Neural crest cell (in vitro differentiated cells): ENCODE results near the gene FAM117B. TPM values are rescaled to one million over a fixed set of nuclear protein-coding genes. Genes with fewer than 3 reads are reported as not detected.

ENCODE experiments used
- DNase-seq: peaks from one replicate; pipeline ENCODE4 v3.0.0; 2021; ENCODE audit warnings: low read depth, mixed read lengths, low spot score
- H3K27ac Mint-ChIP-seq: one replicate; pipeline ENCODE4 v1.8.0; 2021; ENCODE audit warnings: mild to moderate bottlenecking, mixed read lengths; ENCODE audit not compliant: unreplicated experiment
- H3K27me3 Mint-ChIP-seq: 2 replicates; pipeline ENCODE4 v1.8.0; 2021; ENCODE audit warnings: low read depth, mild to moderate bottlenecking, mixed read lengths
- H3K36me3 Mint-ChIP-seq: 2 replicates; pipeline ENCODE4 v1.8.0; 2021; ENCODE audit warnings: low read depth, mild to moderate bottlenecking, mixed read lengths
- H3K4me1 Mint-ChIP-seq: 2 replicates; pipeline ENCODE4 v1.8.0; 2021; ENCODE audit warnings: mixed read lengths
- H3K4me3 Mint-ChIP-seq: one replicate; pipeline ENCODE4 v1.8.0; 2021; ENCODE audit warnings: mild to moderate bottlenecking, mixed read lengths
- H3K9me3 Mint-ChIP-seq: 2 replicates; pipeline ENCODE4 v1.8.0; 2021; ENCODE audit warnings: mixed read lengths
- total RNA-seq: library from RNA; stranded (reverse); gene quantifications from 2 replicates; pipeline ENCODE4 v1.2.1, GENCODE V29; 2021
- TF ChIP-seq, protein P1 (sequence below): fragments of 200-600 bp; sonication (generic); conservative IDR thresholded peaks from 2 replicates; pipeline ENCODE4 v1.5.0; 2021; ENCODE audit warnings: antibody characterized with exemption, mild to moderate bottlenecking

Gene FAM117B
- total RNA-seq, 1 donor from 2014 or later: 22.8 TPM

DNA sequence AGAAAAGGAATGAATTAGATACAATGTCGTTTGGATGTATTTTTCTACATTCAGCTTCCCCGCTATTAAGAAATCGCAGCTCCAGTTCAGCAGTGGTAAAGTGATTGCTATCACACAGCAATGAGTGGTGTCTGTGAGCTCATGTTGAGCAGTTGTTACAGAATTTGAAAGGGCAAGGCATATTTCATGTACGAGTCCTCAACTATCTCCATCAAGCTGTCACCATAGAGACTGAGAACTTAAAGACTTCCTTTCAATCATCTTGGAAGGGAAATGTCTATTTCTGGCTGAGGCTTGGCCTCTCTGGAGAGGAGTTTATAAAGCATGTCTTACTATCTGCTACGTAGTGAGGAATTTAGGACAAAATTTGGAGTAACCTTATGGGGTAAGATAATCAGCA lies 24.4 kb upstream of the FAM117B start:
- H3K4me1 Mint-ChIP-seq: peaks cover 18% of the 10 kb centered on the region
- peaks cover 2% of the 10 kb centered on the region for H3K9me3 Mint-ChIP-seq
- no peak for DNase-seq
- H3K27me3 Mint-ChIP-seq: no peaks in the 10 kb centered on the region
- no peak overlapping the region for H3K27ac Mint-ChIP-seq
- no peaks in the 10 kb centered on the region for H3K36me3 Mint-ChIP-seq
- TF ChIP-seq, protein P1, sequence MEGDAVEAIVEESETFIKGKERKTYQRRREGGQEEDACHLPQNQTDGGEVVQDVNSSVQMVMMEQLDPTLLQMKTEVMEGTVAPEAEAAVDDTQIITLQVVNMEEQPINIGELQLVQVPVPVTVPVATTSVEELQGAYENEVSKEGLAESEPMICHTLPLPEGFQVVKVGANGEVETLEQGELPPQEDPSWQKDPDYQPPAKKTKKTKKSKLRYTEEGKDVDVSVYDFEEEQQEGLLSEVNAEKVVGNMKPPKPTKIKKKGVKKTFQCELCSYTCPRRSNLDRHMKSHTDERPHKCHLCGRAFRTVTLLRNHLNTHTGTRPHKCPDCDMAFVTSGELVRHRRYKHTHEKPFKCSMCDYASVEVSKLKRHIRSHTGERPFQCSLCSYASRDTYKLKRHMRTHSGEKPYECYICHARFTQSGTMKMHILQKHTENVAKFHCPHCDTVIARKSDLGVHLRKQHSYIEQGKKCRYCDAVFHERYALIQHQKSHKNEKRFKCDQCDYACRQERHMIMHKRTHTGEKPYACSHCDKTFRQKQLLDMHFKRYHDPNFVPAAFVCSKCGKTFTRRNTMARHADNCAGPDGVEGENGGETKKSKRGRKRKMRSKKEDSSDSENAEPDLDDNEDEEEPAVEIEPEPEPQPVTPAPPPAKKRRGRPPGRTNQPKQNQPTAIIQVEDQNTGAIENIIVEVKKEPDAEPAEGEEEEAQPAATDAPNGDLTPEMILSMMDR: no peak
- H3K4me3 Mint-ChIP-seq: no peak overlapping the region

DNA sequence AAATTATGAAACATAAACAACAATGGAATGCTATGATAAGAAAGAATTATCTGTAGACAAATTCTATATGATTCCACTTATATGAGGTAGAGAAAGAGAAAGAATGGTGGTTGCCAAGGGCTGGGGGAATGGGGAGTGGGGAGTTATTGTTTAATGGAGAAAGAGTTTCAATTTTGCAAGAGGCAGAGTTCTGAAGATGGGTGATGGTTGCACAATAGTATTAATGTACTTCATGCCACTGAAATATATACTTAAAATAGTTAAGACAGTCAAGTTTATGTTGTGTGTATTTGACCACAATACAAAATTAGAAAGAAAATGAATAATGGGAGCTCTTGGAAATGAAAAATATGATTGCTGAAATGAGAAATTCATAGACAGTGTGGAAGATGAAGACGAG lies 22.6 kb upstream of the FAM117B start:
- H3K9me3 Mint-ChIP-seq: peaks cover 2% of the 10 kb centered on the region
- TF ChIP-seq, protein P1: no peak
- no peaks in the 10 kb centered on the region for H3K36me3 Mint-ChIP-seq
- H3K4me3 Mint-ChIP-seq: no peak overlapping the region
- H3K4me1 Mint-ChIP-seq: peaks cover 18% of the 10 kb centered on the region
- H3K27ac Mint-ChIP-seq: no peak overlapping the region
- no peaks in the 10 kb centered on the region for H3K27me3 Mint-ChIP-seq
- DNase-seq: no peak

DNA sequence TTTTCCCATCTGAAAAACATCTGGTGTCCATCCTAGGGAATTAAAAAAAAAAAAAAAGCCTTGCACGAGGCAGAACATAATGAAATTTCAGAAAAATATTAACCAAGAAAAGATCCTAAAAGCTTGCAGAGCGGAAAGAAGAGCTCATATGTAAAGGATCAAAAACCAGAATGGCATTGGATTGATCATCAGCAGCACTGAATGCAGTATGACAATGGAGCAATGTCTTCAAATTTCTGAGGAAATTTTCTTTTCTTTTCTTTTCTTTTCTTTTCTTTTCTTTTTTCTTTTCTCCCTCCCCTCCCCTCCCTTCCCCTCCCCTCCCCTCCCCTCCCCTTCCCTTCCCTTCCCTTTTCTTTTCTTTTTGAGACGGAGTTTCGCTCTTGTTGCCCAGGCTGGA lies 21.3 kb upstream of the FAM117B start:
- Mint-ChIP-seq H3K36me3 (no peaks in the 10 kb centered on the region), H3K4me3 (no peak overlapping the region), H3K4me1 (peaks cover 18% of the 10 kb centered on the region), H3K27me3 (no peaks in the 10 kb centered on the region), H3K27ac (no peak overlapping the region), H3K9me3 (peaks cover 2% of the 10 kb centered on the region)
- DNase-seq: no peak
- TF ChIP-seq, protein P1: no peak

DNA sequence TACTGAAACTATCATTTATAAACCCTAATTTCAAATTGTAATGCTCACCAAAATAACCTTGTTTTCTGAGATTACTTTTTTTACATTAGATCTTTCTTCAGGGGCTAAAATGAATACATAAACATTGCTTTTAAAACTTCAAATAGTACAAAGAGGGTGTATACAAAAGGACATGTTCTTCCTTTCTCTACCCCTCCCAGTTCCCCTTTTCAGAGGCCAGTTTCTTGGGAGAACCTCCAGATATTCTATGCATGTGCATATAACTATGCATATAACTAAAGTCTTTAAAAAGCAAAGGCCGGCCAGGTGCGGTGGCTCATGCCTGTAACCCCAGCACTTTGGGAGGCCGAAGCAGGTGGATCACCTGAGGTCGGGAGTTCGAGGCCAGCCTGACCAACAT lies 10.6 kb upstream of the FAM117B start:
- DNase-seq: no peak
- no peak overlapping the region for H3K4me3 Mint-ChIP-seq
- H3K27ac Mint-ChIP-seq: no peak overlapping the region
- no peaks in the 10 kb centered on the region for H3K36me3 Mint-ChIP-seq
- TF ChIP-seq, protein P1: no peak
- H3K27me3 Mint-ChIP-seq: no peaks in the 10 kb centered on the region
- H3K4me1 Mint-ChIP-seq: no peaks in the 10 kb centered on the region
- no peaks in the 10 kb centered on the region for H3K9me3 Mint-ChIP-seq

DNA sequence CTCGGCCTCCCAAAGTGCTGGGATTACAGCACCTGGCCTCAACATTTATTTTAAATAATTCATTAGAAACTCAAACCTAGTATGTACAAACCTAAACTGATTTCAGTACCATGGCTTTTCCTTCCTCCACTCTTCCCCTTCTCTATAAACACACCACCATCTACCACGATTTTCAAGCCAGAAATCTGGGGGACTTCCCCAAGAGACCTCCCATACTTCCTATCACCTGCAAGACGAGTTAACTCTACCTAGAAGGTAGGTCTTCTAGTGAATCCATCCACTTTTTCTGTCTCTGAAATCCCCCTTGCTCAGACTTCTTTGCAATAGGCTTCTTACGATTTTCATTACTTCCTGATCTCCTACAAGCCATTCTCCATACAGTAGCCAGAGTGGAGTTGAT lies 7.7 kb upstream of the FAM117B start:
- TF ChIP-seq, protein P1: no peak
- no peaks in the 10 kb centered on the region for H3K9me3 Mint-ChIP-seq
- H3K4me1 Mint-ChIP-seq: no peaks in the 10 kb centered on the region
- no peaks in the 10 kb centered on the region for H3K27me3 Mint-ChIP-seq
- H3K36me3 Mint-ChIP-seq: no peaks in the 10 kb centered on the region
- DNase-seq: no peak
- H3K4me3 Mint-ChIP-seq: no peak overlapping the region
- H3K27ac Mint-ChIP-seq: no peak overlapping the region
